GM12801 (cell line): Measurements from ENCODE around the gene CYP8B1.

Experiments
- TF ChIP-seq, protein P1 (sequence below): IDR thresholded peaks from one replicate; pipeline ENCODE4 v1.5.1; 2011; ENCODE audit warnings: control low read depth; ENCODE audit not compliant: insufficient read length; ENCODE audit errors: extremely low read depth

CYP8B1 gene

DNA sequence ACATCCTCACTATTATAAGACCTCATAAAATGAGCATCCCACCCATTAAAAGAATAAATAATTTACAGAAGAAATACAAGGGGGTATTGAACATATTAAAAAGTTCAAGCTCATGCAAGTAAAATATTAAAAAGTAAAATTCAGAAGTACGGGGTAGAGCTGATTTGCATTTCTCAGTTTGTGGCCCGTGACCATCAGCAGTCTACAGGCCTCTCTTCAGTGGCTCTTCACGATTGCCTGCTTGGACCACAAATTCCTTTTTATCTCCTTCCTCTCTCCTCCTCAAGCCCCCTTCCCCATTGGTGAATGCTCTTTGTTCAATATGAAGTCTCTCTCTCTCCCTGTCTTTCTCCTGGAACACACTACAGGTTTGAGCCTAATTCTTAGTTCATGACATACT, 19.1 kb downstream of the CYP8B1 start:
- TF ChIP-seq, protein P1, sequence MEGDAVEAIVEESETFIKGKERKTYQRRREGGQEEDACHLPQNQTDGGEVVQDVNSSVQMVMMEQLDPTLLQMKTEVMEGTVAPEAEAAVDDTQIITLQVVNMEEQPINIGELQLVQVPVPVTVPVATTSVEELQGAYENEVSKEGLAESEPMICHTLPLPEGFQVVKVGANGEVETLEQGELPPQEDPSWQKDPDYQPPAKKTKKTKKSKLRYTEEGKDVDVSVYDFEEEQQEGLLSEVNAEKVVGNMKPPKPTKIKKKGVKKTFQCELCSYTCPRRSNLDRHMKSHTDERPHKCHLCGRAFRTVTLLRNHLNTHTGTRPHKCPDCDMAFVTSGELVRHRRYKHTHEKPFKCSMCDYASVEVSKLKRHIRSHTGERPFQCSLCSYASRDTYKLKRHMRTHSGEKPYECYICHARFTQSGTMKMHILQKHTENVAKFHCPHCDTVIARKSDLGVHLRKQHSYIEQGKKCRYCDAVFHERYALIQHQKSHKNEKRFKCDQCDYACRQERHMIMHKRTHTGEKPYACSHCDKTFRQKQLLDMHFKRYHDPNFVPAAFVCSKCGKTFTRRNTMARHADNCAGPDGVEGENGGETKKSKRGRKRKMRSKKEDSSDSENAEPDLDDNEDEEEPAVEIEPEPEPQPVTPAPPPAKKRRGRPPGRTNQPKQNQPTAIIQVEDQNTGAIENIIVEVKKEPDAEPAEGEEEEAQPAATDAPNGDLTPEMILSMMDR: no peak

GRCh38 chr3:42855547-42856380, 19.9 kb downstream of the CYP8B1 start:
- TF ChIP-seq, protein P1: no peak

DNA sequence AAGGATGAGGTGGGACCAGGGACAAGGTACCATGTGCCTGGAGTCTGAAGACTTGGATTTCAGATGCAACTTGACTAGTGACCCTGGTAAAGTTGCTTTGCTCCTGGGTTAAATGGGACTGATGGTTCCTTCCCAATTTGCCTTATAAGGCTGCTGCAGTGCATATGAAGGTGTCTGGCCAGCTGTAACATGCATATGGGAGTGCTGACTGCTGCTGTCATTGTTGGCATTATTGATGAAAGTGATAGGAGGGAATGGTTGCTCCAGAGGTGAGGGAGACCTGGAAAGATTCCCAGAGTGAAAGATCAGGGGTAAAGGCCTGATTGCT, 20.5 kb downstream of the CYP8B1 start:
- TF ChIP-seq, protein P1: no peak

DNA sequence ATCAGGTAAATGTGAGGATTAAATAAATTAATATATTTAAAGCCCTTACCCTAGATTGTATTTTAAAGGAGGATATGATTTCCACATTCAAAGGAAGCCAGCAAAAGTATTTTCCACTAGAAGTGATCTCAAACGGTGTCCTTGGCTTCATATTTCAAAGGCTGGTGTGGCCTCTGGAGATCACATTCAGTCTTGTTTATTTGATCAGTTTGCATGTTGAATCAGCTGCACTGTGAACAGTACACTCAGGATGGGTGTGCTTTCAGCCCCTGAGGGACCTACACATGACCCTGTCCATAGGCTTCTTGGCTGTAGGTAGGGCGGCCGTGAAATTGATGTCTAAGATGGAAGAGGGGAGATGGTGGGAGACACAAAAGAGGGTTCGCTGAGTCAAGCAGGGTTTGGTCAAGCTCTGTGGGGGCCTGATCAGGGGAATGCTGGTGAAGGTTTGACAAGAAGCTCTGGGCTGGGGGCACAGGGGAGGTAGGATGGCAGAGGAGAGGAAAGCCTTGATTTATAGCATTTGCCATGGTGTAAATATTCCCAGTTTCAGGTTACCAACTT, 21.9 kb downstream of the CYP8B1 start:
- TF ChIP-seq, protein P1: no peak

GRCh38 chr3:42853056-42853455, 22.6 kb downstream of the CYP8B1 start:
- TF ChIP-seq, protein P1: no peak

- TF ChIP-seq, protein P1: no peak
Measured at GRCh38 chr3:42852441-42852840, 23.2 kb downstream of the CYP8B1 start.

DNA sequence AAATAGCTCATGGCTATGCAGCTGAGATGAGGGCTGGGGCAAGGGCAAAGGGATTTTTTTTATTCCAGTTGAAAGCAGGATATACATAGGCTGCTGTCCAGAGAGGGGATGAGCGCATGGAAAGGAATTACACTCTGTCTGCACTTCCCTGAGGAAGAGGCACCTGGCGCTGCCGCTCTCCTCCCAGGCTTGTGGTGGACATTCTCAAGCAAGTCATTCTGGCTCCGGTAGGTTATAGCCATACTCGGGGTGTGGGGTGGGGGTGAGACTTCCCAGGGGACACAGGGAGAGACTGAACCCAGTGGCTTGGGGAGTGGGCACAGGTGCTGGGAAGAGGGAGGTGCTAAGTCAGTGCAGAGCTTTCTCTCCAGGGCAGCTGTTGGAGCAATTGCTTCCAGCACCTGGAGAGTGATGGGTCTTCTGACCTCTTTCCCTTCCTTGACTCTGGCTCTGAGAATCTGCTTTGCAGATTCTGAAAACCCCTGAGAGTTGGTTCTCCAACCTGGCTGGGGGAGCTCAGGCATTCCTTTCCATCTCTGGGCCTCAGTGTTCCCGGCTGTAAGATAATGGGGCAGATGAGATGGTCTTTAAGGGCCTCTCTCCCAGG, 24.3 kb downstream of the CYP8B1 start:
- TF ChIP-seq, protein P1: no peak
